B cell (primary cell): ENCODE results near the gene NLRP9. TPM values are rescaled to one million over a fixed set of nuclear protein-coding genes. Genes with fewer than 3 reads are reported as not detected.
"Not testable (repeated sequence)": the region's sequence is repeated elsewhere in the genome, so short reads cannot be mapped to it uniquely, and the experiment has no call there.

Experiments used
- ATAC-seq: fragments of 200-7000 bp; cut with Tn5 transposase; one replicate; pipeline ENCODE4 v1.10.0; 2021; ENCODE audit warnings: low read depth, mild to moderate bottlenecking, moderate number of reproducible peaks, moderate library complexity
- CTCF ChIA-PET: fragments of 350-600 bp; sonication (Branson Sonifier 250); formaldehyde crosslinking; loops from one replicate; lab custom pipeline; 2021; ENCODE audit warnings: antibody characterized with exemption, inconsistent platforms; lab: Charles Lee
- POLR2A ChIA-PET: fragments of 350-600 bp; sonication (Branson Sonifier 250); formaldehyde crosslinking; loops from one replicate; lab custom pipeline; 2021; ENCODE audit warnings: antibody characterized with exemption; lab: Charles Lee
- DNase-seq: peaks from one replicate; pipeline ENCODE4 v3.0.0; 2013
- H2AFZ ChIP-seq: 2 replicates; pipeline ENCODE4 v1.6.1; 2012; ENCODE audit warnings: mild to moderate bottlenecking, low read depth, low read length; ENCODE audit not compliant: insufficient read depth, poor library complexity, severe bottlenecking
- H3K27ac ChIP-seq, 2 donors: 1 replicate in 1 of 2; 2 replicates in 1 of 2; pipeline ENCODE4 v1.5.1; 2012 to 2013; ENCODE audit warnings: low read length in 2 of 2, mild to moderate bottlenecking in 2 of 2, moderate library complexity in 1 of 2
- H3K27me3 ChIP-seq, 4 experiments: fragments of 200-600 bp in 1 of 4; sonication (generic) in 1 of 4; replicated peaks in 1 of 4; 1 replicate in 2 of 4; 2 replicates in 2 of 4; pipeline versions ENCODE4 v1.6.1 to v1.7.0; 2013 to 2016; ENCODE audit warnings: low read length in 3 of 4, mild to moderate bottlenecking in 2 of 4, mixed read lengths in 1 of 4, moderate library complexity in 1 of 4; ENCODE audit not compliant: insufficient read depth in 4 of 4, control insufficient read depth in 3 of 4; ENCODE audit errors: control extremely low read depth in 1 of 4
- H3K36me3 ChIP-seq, 2 experiments: replicated peaks in 1 of 2; 1 replicate in 1 of 2; 2 replicates in 1 of 2; pipeline versions ENCODE4 v1.6.1 to v1.7.1; 2013; ENCODE audit warnings: low read length in 1 of 2; ENCODE audit not compliant: insufficient read depth in 2 of 2, control insufficient read depth in 1 of 2; ENCODE audit errors: control extremely low read depth in 1 of 2, extremely low read depth in 1 of 2
- H3K4me1 ChIP-seq, 2 donors: fragments of 200-600 bp in 1 of 2; sonication (generic) in 1 of 2; 1 replicate in 1 of 2; 2 replicates in 1 of 2; pipeline versions ENCODE4 v1.5.1 to v1.6.1; 2013 to 2017; ENCODE audit warnings: low read length in 2 of 2; ENCODE audit not compliant: control insufficient read depth in 2 of 2, insufficient read depth in 2 of 2
- H3K4me2 ChIP-seq: replicated peaks from 2 replicates; pipeline ENCODE3; 2012; ENCODE audit warnings: mild to moderate bottlenecking, low read depth, low read length; ENCODE audit not compliant: poor library complexity, severe bottlenecking
- H3K4me3 ChIP-seq, 5 experiments: fragments of 200-600 bp in 1 of 5; sonication (generic) in 1 of 5; 1 replicate in 3 of 5; 2 replicates in 2 of 5; pipeline versions ENCODE4 v1.5.1 to v1.7.0; 2011 to 2016; ENCODE audit warnings: low read length in 4 of 5, mild to moderate bottlenecking in 4 of 5, low read depth in 2 of 5, control low read depth in 1 of 5, moderate library complexity in 1 of 5; ENCODE audit not compliant: insufficient read depth in 1 of 5; ENCODE audit errors: control extremely low read depth in 1 of 5, extremely low read depth in 1 of 5
- H3K79me2 ChIP-seq: fragments of 200-600 bp; sonication (generic); one replicate; pipeline ENCODE4 v1.6.0; 2016; ENCODE audit warnings: low read length; ENCODE audit not compliant: control insufficient read depth, insufficient read depth
- H3K9ac ChIP-seq: fragments of 200-600 bp; sonication (generic); 2 replicates; pipeline ENCODE4 v1.6.1; 2017; ENCODE audit warnings: mild to moderate bottlenecking, low read length, moderate library complexity
- H3K9me3 ChIP-seq, 3 donors: one replicate each; pipeline versions ENCODE4 v1.6.1 to v1.7.1; 2013; ENCODE audit warnings: low read length in 2 of 3; ENCODE audit not compliant: control insufficient read depth in 2 of 3, insufficient read depth in 1 of 3; ENCODE audit errors: control extremely low read depth in 1 of 3
- H4K20me1 ChIP-seq: 2 replicates; pipeline ENCODE4 v1.6.0; 2012; ENCODE audit warnings: mild to moderate bottlenecking, low read length; ENCODE audit not compliant: insufficient read depth, control insufficient read depth, poor library complexity, severe bottlenecking
- H3K27ac Mint-ChIP-seq: one replicate; pipeline ENCODE4 v1.8.0; 2021; ENCODE audit warnings: mixed read lengths
- H3K27me3 Mint-ChIP-seq: one replicate; pipeline ENCODE4 v1.8.0; 2021; ENCODE audit warnings: mixed read lengths
- H3K4me1 Mint-ChIP-seq: one replicate; pipeline ENCODE4 v1.8.0; 2021; ENCODE audit warnings: mixed read lengths
- H3K4me3 Mint-ChIP-seq: one replicate; pipeline ENCODE4 v1.8.0; 2021; ENCODE audit warnings: mixed read lengths
- H3K9me3 Mint-ChIP-seq: one replicate; pipeline ENCODE4 v1.8.0; 2022; ENCODE audit warnings: mixed read lengths; ENCODE audit not compliant: insufficient read depth
- EZH2 ChIP-seq: IDR thresholded peaks from 2 replicates; pipeline ENCODE4 v1.6.1; 2012; ENCODE audit warnings: borderline replicate concordance, low read depth, mild to moderate bottlenecking, moderate library complexity, low read length; ENCODE audit not compliant: insufficient read depth, poor library complexity, severe bottlenecking
- WGBS: methylation state at CpG from one replicate; pipeline ENCODE4 v1.1.5; 2013; ENCODE audit warnings: missing lambda C conversion rate; ENCODE audit not compliant: insufficient coverage; 5-methylcytosine and 5-hydroxymethylcytosine counted together
- intact Hi-C: fragments of 100-400 bp; cut with micrococcal nuclease; formaldehyde crosslinking; loops from one replicate; pipeline ENCODE4 v1.10.0; 2022
- polyA plus RNA-seq: library from polyadenylated mRNA; depleted of rRNA; stranded (reverse); fragments of >200 nt; gene quantifications from 2 replicates; pipeline ENCODE4 v1.2.3, GENCODE V29; 2012
- total RNA-seq, 2 donors: library from RNA; stranded (reverse); fragments of 120-200 nt in 1 of 2; gene quantifications; 1 replicate in 1 of 2; 2 replicates in 1 of 2; pipeline versions ENCODE4 v1.2.3 to v1.2.4, GENCODE V29; 2013 to 2022
- TF ChIP-seq, protein P1 (sequence below): fragments of 200-600 bp; IDR thresholded peaks from one replicate; pipeline ENCODE4 v1.8.0; 2022; ENCODE audit warnings: antibody characterized with exemption, mild to moderate bottlenecking

NLRP9 gene
- total and polyA plus RNA-seq, 2 donors (not counting 1 experiment from before 2014, with no cell fraction given), result not detected

DNA sequence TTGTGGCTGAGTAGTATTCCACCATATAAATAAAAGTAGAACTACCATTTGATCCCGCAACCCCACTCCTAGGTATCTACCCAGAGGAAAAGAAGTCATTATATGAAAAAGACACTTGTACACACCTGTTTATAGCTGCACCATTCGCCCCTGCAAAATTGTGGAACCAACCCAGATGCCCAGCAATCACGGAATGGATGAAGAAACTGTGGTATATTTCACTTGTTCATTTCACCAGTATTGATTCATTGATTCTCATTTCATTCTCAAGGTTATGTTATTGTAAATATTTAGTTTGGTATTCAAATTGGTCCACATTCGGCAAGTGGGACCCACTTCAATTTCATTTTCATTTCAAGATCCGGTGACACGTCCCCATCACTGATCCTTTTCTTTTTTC lies 12.5 kb upstream of the NLRP9 start:
- ChIA-PET POLR2A (no interaction called here), CTCF (interaction anchor here (0.9 kb wide), 1 partner anchor 462 kb away, joined by 4 read pairs; no protein-coding TSS in a partner anchor)
- no peak overlapping the region for H3K27ac Mint-ChIP-seq
- Histone ChIP-seq H3K4me3 (no peak overlapping the region), H3K27ac (no peak overlapping the region), H3K9ac (no peak overlapping the region), H3K27me3 (peaks cover 0 to 3% (median 0%) of the 10 kb centered on the region in 4 experiments), H4K20me1 (no peaks in the 10 kb centered on the region), H3K79me2 (no peaks in the 10 kb centered on the region), H2AFZ (no peak overlapping the region), H3K36me3 (no peaks in the 10 kb centered on the region), H3K4me2 (no peak overlapping the region), H3K9me3 (no peaks in the 10 kb centered on the region), H3K4me1 (no peaks in the 10 kb centered on the region)
- H3K4me1 Mint-ChIP-seq, result no peaks in the 10 kb centered on the region
- DNase-seq (no peak), ATAC-seq (no peak)
- H3K4me3 Mint-ChIP-seq, result no peak overlapping the region
- peaks cover 17% of the 10 kb centered on the region for H3K27me3 Mint-ChIP-seq
- no CpG with 5 or more reads among the region's 6 CpGs for WGBS
- TF ChIP-seq EZH2, result no peak
- TF ChIP-seq, protein P1, sequence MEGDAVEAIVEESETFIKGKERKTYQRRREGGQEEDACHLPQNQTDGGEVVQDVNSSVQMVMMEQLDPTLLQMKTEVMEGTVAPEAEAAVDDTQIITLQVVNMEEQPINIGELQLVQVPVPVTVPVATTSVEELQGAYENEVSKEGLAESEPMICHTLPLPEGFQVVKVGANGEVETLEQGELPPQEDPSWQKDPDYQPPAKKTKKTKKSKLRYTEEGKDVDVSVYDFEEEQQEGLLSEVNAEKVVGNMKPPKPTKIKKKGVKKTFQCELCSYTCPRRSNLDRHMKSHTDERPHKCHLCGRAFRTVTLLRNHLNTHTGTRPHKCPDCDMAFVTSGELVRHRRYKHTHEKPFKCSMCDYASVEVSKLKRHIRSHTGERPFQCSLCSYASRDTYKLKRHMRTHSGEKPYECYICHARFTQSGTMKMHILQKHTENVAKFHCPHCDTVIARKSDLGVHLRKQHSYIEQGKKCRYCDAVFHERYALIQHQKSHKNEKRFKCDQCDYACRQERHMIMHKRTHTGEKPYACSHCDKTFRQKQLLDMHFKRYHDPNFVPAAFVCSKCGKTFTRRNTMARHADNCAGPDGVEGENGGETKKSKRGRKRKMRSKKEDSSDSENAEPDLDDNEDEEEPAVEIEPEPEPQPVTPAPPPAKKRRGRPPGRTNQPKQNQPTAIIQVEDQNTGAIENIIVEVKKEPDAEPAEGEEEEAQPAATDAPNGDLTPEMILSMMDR, result no peak
- intact Hi-C loops, result no loop called here
- no peaks in the 10 kb centered on the region for H3K9me3 Mint-ChIP-seq

DNA sequence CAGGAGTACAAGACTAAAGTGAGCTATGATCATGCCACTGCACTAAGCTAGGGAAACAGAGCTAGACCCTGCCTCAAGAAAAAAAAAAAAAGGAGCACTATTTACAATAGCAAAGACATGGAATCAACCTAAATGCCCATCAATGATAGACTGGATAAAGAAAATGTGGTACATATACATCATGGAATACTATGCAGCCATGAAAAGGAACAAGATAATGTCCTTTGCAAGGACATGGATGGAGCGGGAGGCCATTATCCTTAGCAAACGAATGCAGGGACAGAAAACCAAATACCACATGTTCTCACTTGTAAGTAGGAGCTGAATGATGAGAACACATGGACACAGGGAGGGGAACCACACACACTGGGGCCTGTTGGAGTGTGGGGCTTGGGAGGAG lies 7.8 kb downstream of the NLRP9 start:
- H3K27ac Mint-ChIP-seq, H4K20me1 ChIP-seq, POLR2A ChIA-PET, H3K27me3 ChIP-seq, H3K9ac ChIP-seq, H3K4me3 Mint-ChIP-seq, H3K4me3 ChIP-seq, CTCF ChIA-PET, H3K36me3 ChIP-seq, H3K4me1 Mint-ChIP-seq, H3K4me2 ChIP-seq, H3K27ac ChIP-seq, H3K27me3 Mint-ChIP-seq, H3K4me1 ChIP-seq, H2AFZ ChIP-seq, ATAC-seq, DNase-seq, intact Hi-C loops, H3K79me2 ChIP-seq, H3K9me3 Mint-ChIP-seq, H3K9me3 ChIP-seq: not testable (repeated sequence)
- no CpG with 5 or more reads among the region's 2 CpGs for WGBS
